Sigmoid colon (tissue), 4 donors: ENCODE measurements around the gene MARCHF7.

Experiments
- CTCF ChIP-seq, 4 experiments: fragments of 450-650 bp in 3 of 4; fragments of 200-600 bp in 1 of 4; IDR thresholded peaks; one replicate each; pipeline ENCODE4 v1.5.1; 2016 to 2019; ENCODE audit warnings: antibody characterized with exemption in 4 of 4, mild to moderate bottlenecking in 3 of 4, moderate library complexity in 2 of 4
- EP300 ChIP-seq, 4 donors: sonication (generic); formaldehyde crosslinking; IDR thresholded peaks; one replicate each; pipeline ENCODE4 v1.6.1; 2017; ENCODE audit warnings: antibody characterized with exemption in 4 of 4
- POLR2A ChIP-seq, 2 donors: fragments of 450-650 bp; IDR thresholded peaks; one replicate each; pipeline ENCODE4 v1.6.1; 2016; ENCODE audit warnings: antibody characterized with exemption in 2 of 2, mild to moderate bottlenecking in 2 of 2, moderate library complexity in 2 of 2
- POLR2AphosphoS5 ChIP-seq, 4 donors: sonication (generic); formaldehyde crosslinking; IDR thresholded peaks; one replicate each; pipeline ENCODE4 v1.6.1; 2017; ENCODE audit warnings: antibody characterized with exemption in 4 of 4

DNA sequence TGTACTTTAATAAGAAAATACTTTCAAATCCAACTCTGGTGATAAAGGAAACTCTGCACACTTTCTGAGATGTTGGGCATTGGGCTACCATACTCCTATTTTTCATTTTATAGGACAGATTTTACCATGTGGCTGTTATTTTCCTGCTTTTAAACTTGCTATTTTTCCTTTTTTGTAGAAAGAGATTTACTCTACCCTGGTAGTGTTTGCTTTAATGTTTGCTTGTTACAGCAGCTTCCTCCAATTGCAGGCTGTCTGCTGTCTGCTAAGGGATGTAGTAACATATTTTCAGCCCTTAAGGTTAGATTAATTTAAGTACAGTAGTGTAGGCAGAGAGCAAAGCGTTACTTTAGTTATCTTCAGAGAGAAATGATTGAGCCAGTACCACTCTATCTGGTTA, 38.6 kb downstream of the MARCHF7 start:
- TF ChIP-seq EP300 (IDR thresholded peaks at IDR 0.05) = no peak
- no peak for TF ChIP-seq CTCF (IDR thresholded peaks at IDR 0.05)
- TF ChIP-seq POLR2AphosphoS5 (IDR thresholded peaks at IDR 0.05) = no peak
- TF ChIP-seq POLR2A (IDR thresholded peaks at IDR 0.05) = no peak
